GM19025 (cell line): ENCODE measurements around the gene SDHAF1.

Source experiments
- ATAC-seq: cut with Tn5 transposase; IDR thresholded peaks from one replicate; pipeline ENCODE4 v1.9.1; 2021; ENCODE audit warnings: mild to moderate bottlenecking, low read depth, moderate library complexity; ENCODE audit not compliant: unreplicated experiment

Gene SDHAF1

DNA sequence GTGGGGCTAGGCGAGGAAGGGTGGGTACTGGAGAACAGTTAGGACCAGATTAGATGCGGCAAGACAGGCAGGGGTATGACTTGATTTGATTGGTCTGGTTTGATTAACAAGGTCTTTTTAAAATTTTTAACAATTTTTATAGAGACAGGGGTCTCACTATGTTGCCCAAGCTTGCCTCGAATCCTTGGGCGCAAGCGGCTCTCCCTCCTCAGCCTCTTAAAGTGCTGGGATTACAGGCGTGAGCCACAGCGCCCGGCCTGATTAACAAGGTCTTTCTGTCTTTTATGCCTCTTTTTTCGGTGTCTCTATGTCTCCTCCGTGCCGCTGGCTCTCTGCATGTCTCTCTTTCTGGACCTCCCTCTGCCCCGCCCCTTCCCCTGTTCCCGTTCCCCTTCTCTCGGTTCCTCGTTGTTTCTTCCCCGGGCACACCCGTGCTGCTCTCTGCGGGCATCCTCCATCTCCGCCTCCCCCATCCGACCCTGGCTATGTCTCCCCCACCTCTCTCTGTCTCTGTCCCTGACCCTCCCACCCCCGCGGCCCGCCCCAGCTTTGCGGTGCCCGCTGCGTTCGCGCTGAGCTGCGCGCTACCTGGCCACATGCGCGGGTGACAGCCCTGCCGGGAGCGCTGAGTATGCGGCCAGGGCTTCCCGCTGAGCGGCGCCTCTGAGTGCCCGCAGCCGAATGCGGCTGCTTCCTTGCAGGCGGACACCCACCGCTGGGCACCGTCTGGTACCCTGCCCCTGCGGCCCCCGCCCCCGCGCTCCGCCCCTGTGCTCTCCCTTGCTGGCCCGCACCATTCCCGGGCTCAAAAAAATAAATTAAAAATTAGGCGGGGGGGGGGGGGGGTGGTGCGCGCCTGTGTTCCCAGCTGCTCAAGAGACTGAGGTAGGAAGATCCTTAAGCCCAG lies 8.1 kb upstream of the SDHAF1 start:
- no peak for ATAC-seq

DNA sequence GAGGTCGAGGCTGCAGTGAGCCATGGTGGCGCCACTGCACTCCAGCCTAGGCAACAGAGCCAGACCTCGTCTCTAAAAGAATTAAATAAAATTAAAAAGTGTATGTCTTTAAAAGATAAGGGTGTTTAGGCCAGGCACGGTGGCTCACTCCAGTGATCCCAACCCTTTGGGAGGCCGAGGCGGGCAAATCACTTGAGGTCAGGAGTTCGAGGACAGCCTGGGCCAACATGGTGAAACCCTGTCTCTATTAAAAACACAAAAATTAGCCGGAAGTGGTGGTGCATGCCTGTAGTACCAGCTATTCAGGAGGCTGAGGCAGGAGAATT lies 7.5 kb upstream of the SDHAF1 start:
- ATAC-seq, result no peak

DNA sequence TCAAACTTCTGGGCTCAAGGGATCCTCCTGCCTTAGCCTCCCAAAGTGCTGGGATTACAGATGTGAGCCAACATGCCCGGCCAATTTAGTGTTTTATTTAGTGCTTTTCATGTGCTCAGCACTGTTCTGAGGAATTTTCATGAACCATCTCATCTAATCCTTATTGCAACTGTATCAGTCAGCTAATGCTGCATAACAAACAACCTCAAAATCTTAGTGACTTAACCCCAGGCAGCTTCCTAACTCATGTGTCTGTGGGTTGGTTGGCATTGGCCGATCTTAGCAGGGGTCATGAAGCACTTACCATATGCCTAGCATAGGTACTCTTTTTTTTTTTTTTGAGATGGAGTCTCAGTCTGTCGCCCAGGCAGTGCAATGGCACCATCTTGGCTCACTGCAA lies 6.2 kb upstream of the SDHAF1 start:
- no peak for ATAC-seq

DNA sequence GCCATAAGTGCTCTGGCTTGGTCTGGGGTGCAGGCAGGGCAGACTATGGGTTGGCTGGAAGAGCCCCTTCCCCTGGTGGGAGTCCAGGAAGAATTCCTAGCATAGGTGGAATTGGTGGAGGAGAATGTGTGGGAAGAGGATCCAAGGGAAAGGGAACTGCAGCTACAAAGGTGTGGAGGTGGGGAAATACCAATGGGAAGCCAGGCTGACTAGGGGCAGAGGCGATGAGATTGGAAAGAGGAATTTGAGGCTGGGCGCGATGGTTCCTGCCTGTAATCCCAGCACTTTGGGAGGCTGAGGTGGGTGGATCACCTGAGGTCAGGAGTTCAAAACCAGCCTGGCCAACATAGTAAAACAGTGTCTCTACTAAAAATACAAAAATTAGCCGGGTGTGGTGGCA lies 4.8 kb upstream of the SDHAF1 start:
- ATAC-seq, result no peak

DNA sequence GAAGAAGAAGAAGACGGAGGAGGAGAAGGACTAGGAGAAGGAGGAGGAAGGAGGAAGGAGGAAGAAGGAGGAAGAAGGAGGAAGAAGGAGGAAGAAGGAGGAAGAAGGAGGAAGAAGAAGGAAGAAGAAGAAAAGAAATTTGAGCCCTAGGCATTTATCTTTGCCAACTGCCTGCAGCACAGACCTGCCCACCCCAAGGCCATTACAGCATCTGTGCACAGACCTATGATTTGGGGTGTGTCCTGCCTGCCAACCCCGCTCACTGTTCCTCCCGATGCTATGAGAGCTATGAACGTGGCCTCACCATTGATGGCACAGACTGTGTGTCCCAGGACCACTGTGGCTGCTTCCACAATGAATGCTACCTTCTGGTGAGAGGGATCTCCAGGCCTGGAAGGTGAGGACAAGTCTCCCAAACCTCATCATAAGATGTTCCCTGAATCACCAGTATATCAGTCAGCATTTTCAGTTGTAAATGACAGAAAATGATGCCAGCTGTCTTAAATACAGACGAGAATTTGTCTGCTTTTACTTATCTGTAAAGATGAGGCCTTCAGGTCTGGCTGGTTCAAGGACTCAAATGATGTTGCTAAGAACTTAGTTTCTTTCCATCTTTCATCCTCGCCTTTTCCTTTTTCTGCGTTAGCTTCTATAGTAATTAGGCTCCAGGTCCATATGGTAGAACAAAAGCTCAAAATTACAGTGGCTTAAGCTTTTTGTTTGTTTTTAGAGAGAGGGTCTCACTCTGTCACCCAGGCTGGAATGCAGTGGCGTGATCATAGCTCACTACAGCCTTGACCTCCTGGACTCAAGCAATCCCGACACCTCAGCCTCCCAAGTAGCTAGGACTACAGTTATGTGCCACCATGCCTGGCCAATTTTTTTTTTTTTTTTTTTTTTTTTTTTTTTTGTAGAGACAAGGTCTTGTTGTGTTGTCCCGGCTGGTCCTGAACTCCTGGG lies 3.9 kb upstream of the SDHAF1 start:
- ATAC-seq, result no peak

DNA sequence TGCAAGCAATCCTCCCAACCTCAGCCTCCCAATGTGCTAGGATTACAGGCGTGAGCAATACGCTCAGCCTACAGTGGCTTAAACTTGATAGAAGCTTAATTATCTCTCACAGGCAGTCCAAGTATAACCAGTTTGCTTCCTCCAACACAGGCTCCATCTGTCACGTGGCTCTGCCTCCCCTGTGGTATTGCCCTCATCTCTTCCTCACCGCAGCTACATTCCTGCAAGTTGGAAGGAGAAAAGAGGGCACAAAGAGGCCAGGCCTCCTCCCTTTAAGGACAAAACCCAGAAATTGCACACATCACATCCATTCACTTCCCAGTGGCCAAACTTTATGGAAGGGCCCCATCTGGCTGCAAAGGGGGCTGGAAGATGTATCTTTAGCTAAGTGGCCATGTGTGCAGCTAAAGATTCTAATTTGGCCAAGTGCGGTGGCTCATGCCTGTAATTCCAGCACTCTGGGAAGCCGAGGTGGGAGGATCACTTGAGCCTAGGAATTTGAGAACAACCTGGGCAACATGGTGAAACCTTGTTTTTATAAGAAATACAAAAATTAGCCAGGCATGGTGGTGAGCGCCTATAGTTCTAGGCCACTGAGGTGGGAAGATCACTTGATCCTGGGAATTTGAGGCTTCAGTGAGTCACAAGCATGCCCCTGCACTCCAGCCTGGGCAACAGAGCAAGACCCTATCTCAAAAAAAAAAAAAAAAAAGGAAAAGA lies 3.1 kb upstream of the SDHAF1 start:
- ATAC-seq, result no peak

DNA sequence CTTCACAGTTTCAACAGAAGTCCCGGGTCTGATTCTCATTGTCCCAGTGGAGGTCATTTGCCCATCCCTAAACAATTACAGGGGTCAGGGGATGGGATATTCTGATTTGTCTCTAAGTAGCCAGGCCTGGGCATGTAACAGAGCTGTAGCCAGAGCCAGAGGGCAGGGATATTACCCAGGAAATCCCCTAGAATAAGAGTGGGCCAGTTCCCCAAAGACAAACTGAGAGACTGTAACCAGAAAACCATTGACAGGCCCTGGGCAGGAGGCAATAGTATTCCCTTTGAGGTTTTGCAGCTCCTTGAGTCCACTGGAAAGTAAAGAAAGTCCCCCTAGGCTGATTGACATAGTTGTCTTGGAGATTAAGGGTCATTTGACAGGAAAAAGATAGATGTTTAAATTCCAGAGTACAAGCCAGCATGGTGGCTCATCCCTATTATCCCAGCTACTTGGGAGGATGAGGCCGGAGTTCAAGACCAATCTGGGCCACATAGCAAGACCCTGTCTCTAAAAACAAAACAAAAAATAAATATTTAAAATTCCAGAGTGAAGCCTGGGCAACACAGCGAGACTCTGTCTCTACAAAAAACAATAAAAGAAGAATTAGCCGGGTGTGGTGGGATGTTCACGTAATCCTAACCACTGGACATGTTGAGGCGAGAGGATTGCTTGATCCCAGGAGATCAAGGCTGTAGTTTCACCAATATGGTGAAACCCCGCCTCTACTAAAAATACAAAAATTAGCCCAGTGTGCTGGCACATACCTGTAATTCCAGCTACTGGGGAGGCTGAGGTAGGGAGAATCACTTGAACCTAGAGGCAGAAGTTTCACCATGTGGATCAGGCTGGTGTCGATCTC lies 1.9 kb upstream of the SDHAF1 start:
- no peak for ATAC-seq

DNA sequence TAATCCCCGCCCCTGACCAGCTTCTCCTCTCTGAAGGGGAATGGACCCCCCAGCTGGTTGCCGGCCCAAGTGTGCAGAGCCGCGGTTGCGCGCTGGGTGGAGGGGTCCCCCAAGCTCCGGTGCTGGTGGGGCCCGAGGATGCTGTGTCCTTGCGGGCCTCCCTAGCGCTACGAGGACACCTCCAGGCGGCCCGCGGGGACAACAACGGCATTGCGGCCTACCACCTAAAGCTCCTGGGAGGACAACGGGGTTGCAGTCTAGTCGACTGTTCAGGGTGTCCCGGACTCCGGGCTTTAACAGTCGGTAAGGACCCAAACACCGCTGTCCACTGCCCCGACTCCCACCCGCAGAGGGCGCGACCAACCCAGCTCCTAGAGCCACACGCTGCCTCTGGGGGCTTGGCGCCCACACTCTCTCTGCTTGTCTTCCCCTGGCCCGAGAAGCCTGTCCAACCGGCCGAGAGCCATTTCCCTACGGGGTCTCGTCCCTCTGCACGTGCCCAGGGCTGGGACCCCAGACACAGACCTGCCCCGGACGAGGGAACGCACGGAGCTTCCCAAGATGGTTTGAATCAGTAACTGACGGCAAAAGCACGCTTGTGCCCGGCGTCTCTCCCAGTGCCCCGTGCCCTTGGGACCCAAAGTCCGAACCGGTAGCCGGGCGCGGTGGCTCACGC lies 927 bp upstream of the SDHAF1 start:
- ATAC-seq, result no peak

DNA sequence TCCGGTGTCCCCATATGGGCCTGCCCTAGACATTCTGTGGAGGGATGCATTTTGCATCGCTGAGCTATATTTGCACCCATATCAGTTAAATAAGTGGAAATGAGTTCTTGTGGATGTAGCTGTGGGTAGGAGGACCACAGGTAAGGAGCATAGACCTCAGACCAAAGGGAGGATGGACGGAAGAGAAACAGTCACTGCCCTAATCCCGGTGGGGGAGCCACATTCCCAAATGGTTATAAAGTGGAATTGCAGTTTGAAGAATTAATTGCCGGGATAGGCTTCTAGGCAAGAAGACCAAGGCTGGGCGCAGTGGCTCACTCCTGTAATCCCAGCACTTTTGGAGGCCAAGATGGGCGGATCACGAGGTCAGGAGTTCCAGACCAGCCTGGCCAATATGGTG lies 1.8 kb downstream of the SDHAF1 start:
- ATAC-seq, result no peak

DNA sequence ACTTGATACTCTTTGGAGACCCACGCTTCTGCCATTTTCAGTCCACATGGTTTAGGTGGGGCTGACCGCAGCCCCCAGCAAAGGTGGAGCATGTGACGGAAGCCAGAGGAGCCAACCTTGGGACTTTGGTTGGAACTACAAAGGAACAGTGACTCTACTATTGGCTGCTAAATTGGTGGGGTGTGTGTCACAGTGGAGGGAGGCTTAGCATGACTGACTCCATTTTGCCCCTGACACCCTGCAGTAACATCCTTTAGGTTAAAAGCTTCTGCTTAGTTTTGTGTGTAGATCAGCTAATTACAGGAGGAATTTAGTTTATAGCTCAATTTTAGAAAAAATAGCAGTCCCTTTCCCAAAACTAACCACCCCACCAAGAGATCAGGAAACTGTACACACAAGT lies 6.6 kb downstream of the SDHAF1 start:
- no peak for ATAC-seq

DNA sequence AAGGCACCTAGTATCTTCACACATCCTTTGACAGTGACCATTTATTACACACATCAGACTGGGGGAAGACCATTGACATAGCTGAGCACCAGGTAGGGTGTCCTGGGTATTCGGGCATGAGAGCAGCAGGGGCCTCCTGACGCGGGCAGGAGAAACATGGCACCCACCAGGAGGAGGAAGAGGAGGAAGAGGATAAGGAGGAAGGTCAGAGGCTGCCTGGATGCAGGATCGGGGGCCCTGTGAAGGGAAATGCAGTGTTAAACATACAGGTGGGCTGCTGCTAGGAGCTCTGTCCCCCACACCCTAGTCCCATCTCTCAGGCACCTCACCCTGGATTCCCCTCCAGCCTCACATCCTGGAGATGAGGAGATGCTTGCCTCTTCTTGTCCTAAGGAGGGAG lies 8.3 kb downstream of the SDHAF1 start:
- ATAC-seq, result no peak

DNA sequence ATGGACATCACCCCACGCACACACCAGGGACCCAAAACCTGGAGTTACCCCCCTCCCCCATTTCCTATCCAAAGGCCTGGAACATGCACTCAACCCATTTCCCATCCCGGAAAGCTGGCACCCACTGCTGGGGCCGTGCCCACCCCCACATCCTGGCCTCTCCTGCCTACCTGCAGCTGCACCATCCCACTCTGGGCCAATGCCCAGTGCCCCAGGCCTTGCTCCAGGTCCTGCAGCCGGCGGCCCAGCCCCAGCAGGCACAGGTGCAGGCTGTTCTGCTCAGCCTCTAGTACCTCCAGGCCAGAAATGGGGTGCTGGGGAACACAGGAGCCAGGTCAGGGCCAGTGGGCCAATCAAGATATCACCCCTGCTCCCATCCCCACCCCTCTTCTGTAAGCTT lies 12.0 kb downstream of the SDHAF1 start:
- no peak for ATAC-seq

DNA sequence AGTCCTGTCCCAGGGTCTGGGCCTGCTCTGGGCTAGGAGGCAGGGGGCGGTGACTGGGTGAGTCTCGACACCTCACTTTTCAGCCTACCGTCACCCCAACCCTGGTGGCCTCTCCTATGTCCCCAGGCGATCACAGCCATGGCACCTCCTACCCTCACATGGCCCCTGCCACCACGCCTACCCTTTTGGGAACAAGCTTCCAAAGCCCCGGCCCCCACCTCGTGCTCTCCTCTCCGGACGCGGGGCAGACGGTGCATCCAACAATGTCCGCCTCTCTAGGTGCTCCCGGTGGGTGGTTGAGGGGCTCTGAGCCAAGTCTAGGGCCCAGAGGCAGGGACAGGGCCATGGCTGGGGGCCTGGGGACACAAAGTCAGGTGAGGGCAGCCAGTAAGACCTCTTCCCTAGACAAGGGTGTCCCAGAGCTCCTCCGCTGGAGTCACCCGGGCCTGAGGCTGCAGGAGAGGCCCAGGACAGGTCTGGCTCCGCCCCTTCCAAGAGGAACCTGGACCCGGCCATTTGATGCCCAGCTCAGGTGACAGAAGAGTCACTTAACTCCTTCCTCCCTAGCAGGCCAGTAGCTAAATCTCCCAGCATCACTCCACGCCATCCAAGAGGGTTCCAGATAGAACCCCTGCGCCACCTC lies 13.5 kb downstream of the SDHAF1 start, which contains the start of gene SYNE4:
TSS of gene SYNE4 (minus strand) at position 478 of the 643 bp plus-strand sequence. CDS start at position 346, 132 bp downstream.
- no peak for ATAC-seq

DNA sequence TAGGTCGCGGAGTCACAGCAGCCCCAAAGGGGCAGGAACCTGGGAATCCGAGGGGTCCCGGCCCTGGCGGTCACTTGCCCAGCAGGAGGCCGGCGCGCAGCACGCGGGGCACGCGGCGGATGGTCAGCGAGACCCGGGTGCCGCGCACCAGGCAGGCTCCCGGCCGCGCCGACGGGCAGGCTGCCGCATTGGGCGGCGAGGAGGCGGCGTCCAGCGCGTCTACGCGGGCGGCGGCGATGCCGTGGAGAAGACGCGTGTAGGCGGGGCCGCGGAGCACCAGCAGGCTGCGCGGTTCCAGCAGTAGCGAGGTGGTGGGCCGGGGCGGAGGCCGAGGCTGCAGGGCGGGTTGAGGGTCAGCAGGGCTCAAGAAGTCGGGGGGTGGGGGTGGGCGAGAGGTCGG lies 14.2 kb downstream of the SDHAF1 start:
- no peak for ATAC-seq

DNA sequence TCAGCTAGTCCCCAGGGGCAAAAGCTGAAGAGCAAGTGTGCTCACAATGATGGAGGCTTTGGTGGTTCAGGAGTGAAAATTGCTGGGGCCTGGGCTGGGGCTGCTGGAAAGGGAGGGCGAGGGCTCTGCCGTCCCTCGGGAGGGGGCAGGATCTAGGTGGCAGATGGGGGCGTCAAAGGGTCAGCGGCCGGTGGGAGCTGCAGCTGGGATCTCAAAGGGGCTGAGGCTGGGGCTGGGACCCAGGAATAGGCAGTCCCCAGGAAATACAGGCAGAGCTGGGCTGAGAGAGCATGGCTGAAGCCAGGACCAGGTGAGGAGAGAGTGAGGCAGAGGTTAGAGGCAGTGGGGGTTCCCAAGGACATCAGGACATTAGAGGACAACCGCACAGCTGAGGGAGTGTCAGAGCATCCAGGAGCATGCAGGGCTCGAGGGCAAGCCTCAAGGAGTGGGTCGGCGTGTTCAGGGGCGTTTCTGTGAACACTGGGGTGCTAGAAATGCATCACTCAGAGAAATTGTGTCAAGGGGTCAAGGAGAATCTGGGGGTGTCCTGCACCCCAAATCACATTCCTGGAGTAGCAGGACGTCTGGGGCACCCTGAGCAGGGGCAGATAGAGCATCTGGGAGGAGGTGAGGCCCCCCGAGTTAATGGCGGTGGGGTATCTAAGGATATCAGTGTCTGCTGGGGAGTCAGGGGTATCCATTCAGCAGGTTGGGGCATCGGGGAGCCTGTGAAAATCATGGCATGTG lies 14.8 kb downstream of the SDHAF1 start:
- no peak for ATAC-seq

DNA sequence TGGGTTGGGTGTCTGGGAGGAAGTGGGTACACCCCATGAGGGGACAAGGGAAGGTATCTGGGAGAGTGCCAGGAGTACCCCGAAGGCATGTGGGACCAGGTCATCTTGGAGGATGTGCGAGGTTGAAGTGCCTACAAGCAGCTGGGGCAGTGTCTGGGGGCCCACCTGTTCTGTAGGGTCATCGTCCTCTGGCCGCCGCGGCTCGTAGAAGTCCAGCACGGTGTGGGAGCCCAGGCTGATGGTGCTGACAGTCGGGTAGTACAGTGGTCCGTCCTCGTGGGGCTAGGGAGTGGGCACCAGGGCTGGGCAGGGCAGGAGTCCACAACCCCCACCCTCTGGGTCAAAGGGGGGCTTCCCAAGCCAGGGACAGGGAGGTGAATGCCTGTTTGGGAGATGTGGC lies 15.4 kb downstream of the SDHAF1 start:
- ATAC-seq, result no peak

DNA sequence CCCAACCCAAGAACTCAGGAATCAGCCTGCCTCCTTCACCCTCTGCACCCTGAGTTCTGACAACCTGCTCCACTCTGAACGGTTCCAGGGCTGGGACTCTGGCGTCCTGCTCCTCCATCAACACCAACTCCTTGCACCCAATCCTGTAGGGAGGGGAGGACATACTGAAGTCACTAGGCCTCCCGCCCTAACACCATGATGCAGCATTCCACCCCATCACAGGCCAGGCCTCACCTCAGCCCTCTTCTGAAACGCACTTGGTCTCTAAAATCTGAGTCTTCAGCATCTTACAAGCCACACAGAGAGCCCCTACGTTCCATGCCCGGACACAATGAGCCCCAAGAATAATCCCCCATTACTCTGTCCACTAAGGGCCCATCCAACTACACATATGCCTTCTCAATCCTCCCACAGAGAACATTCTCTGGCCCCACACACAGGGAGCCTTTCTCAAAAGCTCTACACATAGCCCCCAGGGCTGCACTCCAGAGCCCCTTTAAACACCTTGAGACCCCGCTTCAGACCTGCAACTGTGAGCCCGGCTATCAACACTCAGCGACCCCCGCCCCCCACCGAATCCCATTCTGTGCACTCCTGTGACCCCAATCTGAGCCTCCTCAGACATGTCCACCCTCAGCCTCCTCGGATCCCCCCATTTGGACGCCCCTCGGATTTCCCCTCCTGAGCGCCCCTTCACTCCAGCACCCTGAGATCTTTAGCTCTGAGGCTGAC lies 18.5 kb downstream of the SDHAF1 start:
- ATAC-seq, result no peak
